BE2C (cell line): Measurements from ENCODE around the gene CRIM1.

Experiments
- DNase-seq: peaks from one replicate; pipeline ENCODE4 v3.0.0-alpha.2; 2020
- H3K27me3 ChIP-seq: fragments of 250-450 bp; sonication (Bioruptor Pico); 2 replicates; pipeline ENCODE4 v1.5.1; 2020; ENCODE audit warnings: mild to moderate bottlenecking
- H3K36me3 ChIP-seq: fragments of 250-450 bp; sonication (Bioruptor Pico); 2 replicates; pipeline ENCODE4 v1.5.1; 2020; ENCODE audit warnings: mild to moderate bottlenecking
- H3K4me1 ChIP-seq: fragments of 250-450 bp; sonication (Bioruptor Pico); 2 replicates; pipeline ENCODE4 v1.5.1; 2020
- H3K4me3 ChIP-seq: 2 replicates; pipeline ENCODE4 v1.5.1; 2011; ENCODE audit warnings: low read depth, low read length
- H3K9me3 ChIP-seq: fragments of 250-450 bp; sonication (Bioruptor Pico); 2 replicates; pipeline ENCODE4 v1.5.1; 2020
- CTCF ChIP-seq: IDR thresholded peaks from 2 replicates; pipeline ENCODE4 v1.5.1; 2012; ENCODE audit warnings: mild to moderate bottlenecking, low read depth, low read length

The CRIM1 gene

DNA sequence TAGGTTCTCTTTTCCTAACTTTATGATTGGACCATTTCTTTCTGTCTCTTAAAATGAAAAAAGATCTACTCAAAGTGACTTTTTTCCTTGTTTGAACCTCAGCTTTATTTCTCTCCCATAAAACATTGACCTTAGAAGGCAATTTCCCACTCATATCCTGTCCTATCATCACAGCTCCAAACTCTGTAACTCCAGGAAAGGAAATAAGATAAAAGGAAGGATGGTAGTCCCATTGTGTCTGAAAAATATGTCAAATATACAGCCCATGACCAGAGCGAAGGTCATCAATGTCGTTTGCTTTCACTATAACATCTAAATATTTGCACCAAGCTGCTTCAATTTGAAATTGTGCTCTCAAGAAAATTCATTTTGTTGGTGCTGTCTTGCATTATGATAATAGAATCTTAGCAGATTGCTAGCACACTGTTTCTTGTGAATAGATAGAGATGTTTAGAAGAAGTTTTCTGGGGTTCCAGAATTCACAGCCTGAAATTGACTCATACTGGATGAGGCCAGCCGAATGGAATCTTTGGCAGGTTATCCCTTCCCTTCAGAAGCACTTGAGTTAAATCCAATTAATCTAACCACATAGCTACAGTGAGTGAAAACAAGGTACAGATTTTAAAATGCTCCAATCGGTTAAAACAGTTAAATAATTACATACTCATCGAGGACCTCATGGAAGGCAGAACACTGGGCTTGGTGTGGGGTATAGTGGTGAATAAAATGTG, 95.1 kb downstream of the CRIM1 start:
- no peak overlapping the region for H3K4me3 ChIP-seq
- H3K4me1 ChIP-seq: no peaks in the 10 kb centered on the region
- no peak for TF ChIP-seq CTCF
- H3K27me3 ChIP-seq: peaks cover 4% of the 10 kb centered on the region
- DNase-seq: no peak
- H3K9me3 ChIP-seq: no peaks in the 10 kb centered on the region
- H3K36me3 ChIP-seq: no peaks in the 10 kb centered on the region

DNA sequence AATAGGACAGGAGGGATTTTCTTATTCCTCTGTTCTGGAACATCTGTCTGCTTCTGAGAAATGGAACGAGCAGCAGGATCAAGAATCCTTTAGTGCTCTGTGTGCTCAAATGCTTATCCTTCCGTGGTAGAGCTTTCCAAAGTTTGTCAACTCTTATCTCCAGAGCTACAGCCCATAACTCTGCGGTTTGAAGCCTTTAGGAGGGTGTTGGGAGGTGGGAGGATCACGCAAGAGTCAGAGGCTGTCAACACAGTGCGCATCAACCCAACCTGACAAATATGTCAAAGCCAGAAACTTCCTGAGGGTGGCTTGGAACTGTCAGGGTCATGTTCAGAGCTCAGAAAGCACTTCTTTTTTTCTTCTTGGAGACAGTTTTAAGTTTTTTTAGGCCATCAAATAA, 95.9 kb downstream of the CRIM1 start:
- Histone ChIP-seq H3K4me1 (no peaks in the 10 kb centered on the region), H3K36me3 (no peaks in the 10 kb centered on the region), H3K27me3 (peaks cover 4% of the 10 kb centered on the region), H3K9me3 (no peaks in the 10 kb centered on the region), H3K4me3 (no peak overlapping the region)
- no peak for DNase-seq
- no peak for TF ChIP-seq CTCF

DNA sequence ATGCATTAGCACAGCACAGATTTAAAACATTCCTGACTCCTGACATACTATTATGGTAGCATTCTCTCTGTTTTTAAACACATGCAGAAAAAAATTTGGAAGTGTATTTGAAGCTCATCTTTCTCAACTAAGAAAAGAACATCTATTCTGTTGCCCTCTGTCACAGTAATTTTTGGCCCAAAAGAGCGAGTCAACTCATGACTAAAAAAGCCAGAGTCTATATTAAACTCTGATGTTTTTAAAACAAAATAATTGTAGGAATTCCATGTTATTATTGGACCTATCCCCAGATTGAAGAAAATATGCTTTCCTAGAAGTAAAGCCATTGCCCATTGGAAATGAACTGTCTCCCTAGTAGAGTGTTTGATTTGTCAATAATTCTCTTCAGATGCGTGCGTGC, 96.7 kb downstream of the CRIM1 start:
- TF ChIP-seq CTCF: no peak
- no peak for DNase-seq
- no peaks in the 10 kb centered on the region for H3K4me1 ChIP-seq
- H3K9me3 ChIP-seq: no peaks in the 10 kb centered on the region
- no peaks in the 10 kb centered on the region for H3K36me3 ChIP-seq
- peaks cover 6% of the 10 kb centered on the region for H3K27me3 ChIP-seq
- H3K4me3 ChIP-seq: no peak overlapping the region

- Histone ChIP-seq H3K27me3 (peaks cover 3% of the 10 kb centered on the region), H3K9me3 (no peaks in the 10 kb centered on the region), H3K4me1 (no peaks in the 10 kb centered on the region), H3K36me3 (no peaks in the 10 kb centered on the region), H3K4me3 (no peak overlapping the region)
- no peak for DNase-seq
- TF ChIP-seq CTCF: no peak
Measured at GRCh38 chr2:36453652-36454051, 98.1 kb downstream of the CRIM1 start.

- Histone ChIP-seq H3K27me3 (peaks cover 3% of the 10 kb centered on the region), H3K9me3 (no peaks in the 10 kb centered on the region), H3K4me1 (no peaks in the 10 kb centered on the region), H3K36me3 (no peaks in the 10 kb centered on the region), H3K4me3 (no peak overlapping the region)
- no peak for TF ChIP-seq CTCF
- DNase-seq: no peak
Measured at GRCh38 chr2:36455011-36455410, 99.4 kb downstream of the CRIM1 start.

- no peak for DNase-seq
- Histone ChIP-seq H3K4me1 (no peaks in the 10 kb centered on the region), H3K27me3 (peaks cover 3% of the 10 kb centered on the region), H3K9me3 (no peaks in the 10 kb centered on the region), H3K4me3 (no peak overlapping the region), H3K36me3 (no peaks in the 10 kb centered on the region)
- no peak for TF ChIP-seq CTCF
Measured at GRCh38 chr2:36455788-36456187, 100.2 kb downstream of the CRIM1 start.
